Measurements from ENCODE around the gene SRXN1. TPM values are rescaled to one million over a fixed set of nuclear protein-coding genes. Genes with fewer than 3 reads are reported as not detected.

The SRXN1 gene
- total RNA-seq, 2 experiments from 2014 or later, result 27.9 to 28.2 TPM

GRCh38 chr20:611843-612185 lies 41.2 kb downstream of the SRXN1 start:
- POLR2A ChIA-PET, result no interaction called here
- CTCF ChIA-PET, result interaction anchor here (2.3 kb wide), 1 partner anchor 34 kb away, joined by 5 read pairs; no protein-coding TSS in a partner anchor

- ChIA-PET CTCF (interaction anchor here (2.3 kb wide), 1 partner anchor 34 kb away, joined by 5 read pairs; no protein-coding TSS in a partner anchor), POLR2A (no interaction called here)
Observed at GRCh38 chr20:611047-611842, 41.8 kb downstream of the SRXN1 start.

DNA sequence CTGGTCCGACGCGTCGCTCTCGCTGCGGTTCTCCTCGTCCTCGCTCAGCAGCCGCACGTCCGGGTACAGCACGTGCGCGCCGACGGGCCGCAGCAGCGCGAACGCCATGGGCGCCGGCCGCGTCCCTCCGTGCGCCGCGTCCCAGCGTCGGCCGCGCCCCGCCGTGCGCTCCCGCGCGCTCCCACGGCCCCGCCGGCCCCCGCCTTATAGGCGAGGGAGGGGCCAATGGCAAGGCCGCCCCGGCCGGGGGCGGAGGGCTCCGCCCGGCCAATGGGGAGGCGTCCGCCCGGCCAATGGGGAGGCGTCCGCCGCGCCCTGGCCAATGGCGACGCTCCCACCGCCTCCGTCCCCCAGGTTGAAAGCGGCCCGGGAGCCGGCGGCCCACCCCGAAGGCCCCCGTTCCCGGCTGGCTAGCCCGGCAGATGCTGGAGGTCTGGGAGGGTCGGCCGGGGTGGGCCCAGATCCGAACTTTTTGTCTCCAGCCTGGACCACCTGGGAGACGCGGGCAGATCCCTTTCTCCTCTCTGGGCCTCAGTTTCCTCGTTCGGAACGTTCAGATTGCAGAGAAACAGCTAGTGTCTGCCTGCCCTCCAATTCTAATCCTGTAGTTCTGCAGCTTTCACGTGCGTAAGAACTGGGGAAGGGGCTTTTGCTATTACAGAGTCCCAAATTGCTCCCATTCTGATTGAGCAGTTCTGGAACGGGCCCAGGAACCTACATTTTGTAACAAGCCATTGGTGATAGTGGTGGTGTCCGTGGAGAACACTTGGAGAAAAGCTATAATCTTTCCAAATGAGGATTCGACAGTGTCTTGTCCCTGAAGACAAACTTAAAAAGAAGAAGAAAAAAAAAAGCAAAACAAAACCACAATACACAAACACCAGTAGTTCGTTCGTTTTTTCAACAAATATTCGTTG lies 42.6 kb downstream of the SRXN1 start, which contains the start of gene TCF15:
TSS of gene TCF15 (minus strand) at position 180 of the 917 bp plus-strand sequence. CDS start at position 108, 72 bp downstream.
- CTCF ChIA-PET, result interaction anchor here (2.3 kb wide), 1 partner anchor 35 kb away, joined by 5 read pairs; no protein-coding TSS in a partner anchor
- POLR2A ChIA-PET, result no interaction called here

DNA sequence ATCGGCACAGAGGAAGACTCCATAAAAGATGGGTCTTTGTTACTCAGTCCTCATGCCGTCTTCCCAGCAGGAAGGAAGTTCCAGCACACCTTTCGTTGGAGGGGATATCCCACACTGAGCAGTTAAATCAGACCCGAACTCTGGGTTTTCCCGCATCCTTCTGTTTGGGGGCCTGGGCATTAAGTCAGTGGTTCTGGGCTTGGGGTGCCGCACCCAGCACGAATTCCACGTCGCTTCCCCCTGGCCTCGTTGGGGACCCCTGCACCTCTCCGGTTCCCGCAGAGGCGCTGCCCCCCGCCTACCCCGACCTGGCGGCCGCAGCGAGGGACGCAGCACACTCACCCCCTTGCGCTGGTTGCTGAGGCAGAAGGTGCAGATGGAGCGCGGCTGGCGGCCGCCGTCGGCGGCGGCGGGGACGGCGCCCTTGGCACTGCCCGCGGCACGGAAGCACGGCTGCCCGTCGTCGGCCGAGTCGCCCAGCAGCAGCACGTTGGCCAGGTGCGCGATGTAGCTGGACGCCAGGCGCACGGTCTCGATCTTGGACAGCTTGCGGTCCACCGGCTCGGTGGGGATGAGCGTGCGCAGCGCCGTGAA lies 43.5 kb downstream of the SRXN1 start:
- CTCF ChIA-PET, result interaction anchor here (2.3 kb wide), 1 partner anchor 36 kb away, joined by 5 read pairs; no protein-coding TSS in a partner anchor
- POLR2A ChIA-PET, result no interaction called here

- POLR2A ChIA-PET, result no interaction called here
- CTCF ChIA-PET, result no interaction called here
Observed at GRCh38 chr20:608970-609369, 44.0 kb downstream of the SRXN1 start.

DNA sequence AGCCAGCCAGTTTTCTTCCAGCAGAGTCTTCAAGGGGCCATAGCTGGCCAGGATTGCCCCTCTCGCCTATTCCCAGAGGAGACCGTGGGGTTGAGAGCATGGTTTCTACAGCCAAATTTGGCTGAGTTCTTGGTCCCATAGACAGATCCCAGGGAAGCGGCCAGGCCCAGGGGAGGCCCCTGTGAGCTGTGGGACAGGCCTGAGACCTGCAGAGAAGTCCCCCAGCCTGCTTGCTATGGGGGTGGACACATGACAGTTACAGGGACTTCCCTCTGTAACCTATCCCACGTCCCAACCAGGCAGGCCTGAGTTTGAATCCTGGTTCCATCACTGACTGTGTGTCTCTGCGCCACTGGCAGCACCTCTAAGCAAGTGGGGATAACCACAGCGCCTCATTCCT lies 45.5 kb downstream of the SRXN1 start:
- ChIA-PET POLR2A (no interaction called here), CTCF (no interaction called here)

GRCh38 chr20:605237-605636 lies 47.8 kb downstream of the SRXN1 start:
- ChIA-PET POLR2A (no interaction called here), CTCF (no interaction called here)

DNA sequence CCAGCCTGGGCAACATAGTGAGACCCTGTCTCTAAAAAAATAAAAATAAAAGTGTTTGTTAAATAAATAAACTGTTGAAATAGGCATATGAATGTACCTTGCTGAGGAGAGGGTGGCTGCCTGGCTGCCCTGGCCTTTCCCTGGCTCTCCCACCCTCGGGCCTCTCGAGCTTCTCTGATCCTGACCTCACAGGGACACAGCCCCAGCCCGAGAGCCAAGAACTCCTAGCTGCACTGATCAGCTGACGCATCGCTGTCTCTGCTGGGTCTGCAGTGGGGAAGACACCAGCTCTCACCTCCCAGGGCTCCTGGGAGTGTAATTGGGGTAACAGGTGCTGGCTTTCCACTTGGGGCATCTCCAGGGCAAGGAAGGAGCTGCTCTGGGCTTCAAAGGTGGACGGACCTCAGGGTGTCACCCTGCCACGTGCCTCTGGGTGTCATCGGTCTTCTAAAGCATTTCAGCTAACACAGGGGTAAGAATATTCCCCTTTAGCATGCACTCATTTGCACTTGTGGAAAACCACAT lies 49.8 kb downstream of the SRXN1 start:
- POLR2A ChIA-PET, result no interaction called here
- CTCF ChIA-PET, result interaction anchor here (1.1 to 1.2 kb wide), 2 partner anchors 42 to 64 kb away, joined by 3 read pairs; no protein-coding TSS in a partner anchor

DNA sequence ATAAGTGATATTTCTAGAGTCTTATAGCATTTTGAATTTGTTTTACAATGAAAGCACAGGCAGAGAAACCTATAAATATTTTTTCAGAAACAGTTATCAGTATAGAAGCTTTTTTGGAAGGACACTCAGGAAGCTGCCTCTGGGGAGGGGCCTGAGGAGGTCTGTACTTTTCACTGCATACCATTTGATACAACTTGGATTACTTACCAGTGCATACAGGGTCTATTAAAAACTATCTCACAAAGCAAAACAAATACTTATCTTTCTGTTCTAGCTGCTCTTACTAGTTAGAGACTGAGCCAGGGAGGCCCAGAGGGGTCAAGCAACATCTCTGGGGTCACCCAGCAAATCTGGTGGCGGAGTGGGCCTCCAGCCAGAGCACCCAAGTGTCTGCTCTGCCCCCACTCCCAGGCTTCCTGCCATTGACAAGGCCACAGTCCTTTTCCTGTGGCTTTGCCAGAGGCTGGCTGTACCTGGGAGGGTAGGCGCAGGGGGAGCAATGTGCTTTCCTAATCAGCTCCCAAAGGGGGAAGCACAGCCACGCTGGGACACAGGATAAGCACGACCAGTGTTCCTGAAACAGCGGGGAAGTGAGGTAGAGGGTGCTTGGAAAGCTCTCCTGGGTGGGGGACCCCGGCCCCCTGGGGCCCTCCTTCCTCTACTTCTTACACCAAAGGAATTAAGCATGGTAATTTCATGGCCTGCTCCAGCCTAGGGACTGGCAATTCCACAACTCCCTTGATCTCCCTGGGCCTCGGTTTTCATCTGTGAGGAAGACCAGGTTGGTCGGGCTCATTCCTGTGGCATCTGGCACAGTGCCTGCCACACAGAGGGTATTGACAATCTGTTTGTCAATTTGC lies 50.7 kb downstream of the SRXN1 start:
- CTCF ChIA-PET, result interaction anchor here (1.1 to 1.2 kb wide), 2 partner anchors 43 to 65 kb away, joined by 3 read pairs; no protein-coding TSS in a partner anchor

GRCh38 chr20:600736-601135 lies 52.3 kb downstream of the SRXN1 start:
- CTCF ChIA-PET, result no interaction called here
- POLR2A ChIA-PET, result no interaction called here

More for the DNA sequence above, 50.7 kb downstream of the SRXN1 start:
- POLR2A ChIA-PET, result no interaction called here

GRCh38 chr20:600141-600540 lies 52.9 kb downstream of the SRXN1 start:
- CTCF ChIA-PET, result interaction anchor here (0.6 kb wide), 1 partner anchor 387 kb away, joined by 3 read pairs; no protein-coding TSS in a partner anchor

GRCh38 chr20:598133-598850 lies 54.7 kb downstream of the SRXN1 start:
- ChIA-PET POLR2A (no interaction called here), CTCF (no interaction called here)

More at GRCh38 chr20:600141-600540, 52.9 kb downstream of the SRXN1 start:
- POLR2A ChIA-PET, result no interaction called here

DNA sequence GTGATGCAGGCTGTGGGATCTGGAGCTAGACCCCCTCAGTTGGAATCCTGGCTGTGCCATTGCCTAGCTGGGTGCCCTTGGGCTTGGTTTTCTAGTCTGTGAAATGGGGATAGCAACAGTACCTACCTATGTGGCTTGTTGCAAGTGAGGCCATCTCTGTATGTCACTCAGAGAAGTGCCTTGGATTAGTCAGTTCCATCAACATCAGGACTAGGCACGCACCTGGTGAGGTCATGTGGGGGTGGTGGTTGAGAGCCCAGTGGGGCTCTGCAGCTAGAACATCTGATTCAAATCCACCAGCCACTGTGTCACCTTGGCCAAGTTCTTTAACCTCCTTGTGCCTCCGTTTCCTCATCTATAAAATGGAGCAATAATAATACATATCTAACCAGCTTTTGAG lies 55.4 kb downstream of the SRXN1 start:
- ChIA-PET POLR2A (no interaction called here), CTCF (no interaction called here)

Other genes starting within 250 kb of the SRXN1 start
- 10 to 100 TPM; 90.9 to 94.0 TPM for gene RBCK1, start 244.9 kb downstream of the SRXN1 start, total RNA-seq
- 10 to 100 TPM; 25.0 to 25.1 TPM for gene TBC1D20, start 190.7 kb downstream of the SRXN1 start, total RNA-seq
- gene CSNK2A1, start 109.4 kb downstream of the SRXN1 start, total RNA-seq, result 100 to 1,000 TPM; 173 to 179 TPM
- not detected for gene TCF15, start 42.9 kb downstream of the SRXN1 start, total RNA-seq
- not detected for gene SCRT2, start 22.6 kb upstream of the SRXN1 start, total RNA-seq
- gene SLC52A3, start 115.3 kb upstream of the SRXN1 start, total RNA-seq, result not detected
- 10 to 100 TPM; 13.2 to 14.1 TPM for gene FAM110A, start 180.5 kb upstream of the SRXN1 start, total RNA-seq